HuH-7.5 (cell line): ENCODE data around the gene HECW1.
"Not testable (repeated sequence)": the region's sequence is repeated elsewhere in the genome, so short reads cannot be mapped to it uniquely, and the experiment has no call there.

ENCODE experiments used
- DNase-seq: peaks from one replicate; pipeline ENCODE4 v3.0.0; 2011; ENCODE audit warnings: low spot score

The HECW1 gene

GRCh38 chr7:43311052-43311451 lies 198.6 kb downstream of the HECW1 start:
- DNase-seq, result no peak

- DNase-seq, result no peak
Measured at GRCh38 chr7:43311694-43312093, 199.2 kb downstream of the HECW1 start.

GRCh38 chr7:43313628-43314378 lies 201.4 kb downstream of the HECW1 start:
- DNase-seq, result no peak

GRCh38 chr7:43314379-43315158 lies 202.1 kb downstream of the HECW1 start:
- no peak for DNase-seq

GRCh38 chr7:43317075-43317474 lies 204.6 kb downstream of the HECW1 start:
- DNase-seq, result no peak

GRCh38 chr7:43318188-43318770 lies 205.8 kb downstream of the HECW1 start:
- no peak for DNase-seq

GRCh38 chr7:43325595-43325994 lies 213.1 kb downstream of the HECW1 start:
- no peak for DNase-seq

GRCh38 chr7:43328336-43328735 lies 215.9 kb downstream of the HECW1 start:
- DNase-seq, result no peak

GRCh38 chr7:43328785-43329380 lies 216.4 kb downstream of the HECW1 start:
- DNase-seq, result no peak

GRCh38 chr7:43332193-43332796 lies 219.8 kb downstream of the HECW1 start:
- DNase-seq, result no peak

- no peak for DNase-seq
Measured at GRCh38 chr7:43337191-43337590, 224.7 kb downstream of the HECW1 start.

GRCh38 chr7:43337811-43338210 lies 225.4 kb downstream of the HECW1 start:
- no peak for DNase-seq

- no peak for DNase-seq
Measured at GRCh38 chr7:43341132-43341531, 228.7 kb downstream of the HECW1 start.

GRCh38 chr7:43343417-43343816 lies 231.0 kb downstream of the HECW1 start:
- DNase-seq, result not testable (repeated sequence)

GRCh38 chr7:43345696-43346095 lies 233.2 kb downstream of the HECW1 start:
- not testable (repeated sequence) for DNase-seq

- no peak for DNase-seq
Measured at GRCh38 chr7:43351683-43352082, 239.2 kb downstream of the HECW1 start.

- DNase-seq, result no peak
Measured at GRCh38 chr7:43353902-43354301, 241.5 kb downstream of the HECW1 start.

GRCh38 chr7:43362652-43363034 lies 250.2 kb downstream of the HECW1 start:
- no peak for DNase-seq

GRCh38 chr7:43363035-43363791 lies 250.8 kb downstream of the HECW1 start:
- DNase-seq, result no peak

- DNase-seq, result no peak
Measured at GRCh38 chr7:43364391-43364790, 251.9 kb downstream of the HECW1 start.

GRCh38 chr7:43372676-43373355 lies 260.4 kb downstream of the HECW1 start:
- DNase-seq, result no peak
